Keratinocyte (primary cell): Measurements from ENCODE around the gene VRTN. TPM values are rescaled to one million over a fixed set of nuclear protein-coding genes. Genes with fewer than 3 reads are reported as not detected.

Experiments used
- DNase-seq: peaks from one replicate; pipeline ENCODE4 v3.0.0-alpha.2; 2011; ENCODE audit warnings: low read depth, missing footprints, low spot score
- FAIRE-seq: peaks from 2 replicates; lab custom pipeline; 2011; peaks lifted over from hg19 to GRCh38; lab: Jason Lieb, UNC
- H2AFZ ChIP-seq: 2 replicates; pipeline ENCODE4 v1.6.0; 2012; ENCODE audit warnings: low read length, control low read depth, inconsistent platforms; ENCODE audit not compliant: control insufficient read depth
- H3K27ac ChIP-seq: 2 replicates; pipeline ENCODE4 v1.5.1; 2011; ENCODE audit warnings: low read length; ENCODE audit not compliant: control insufficient read depth, insufficient read depth
- H3K27me3 ChIP-seq: 3 replicates; pipeline ENCODE4 v1.6.0; 2011; ENCODE audit warnings: low read length; ENCODE audit not compliant: control insufficient read depth, insufficient read depth; ENCODE audit errors: extremely low read depth
- H3K36me3 ChIP-seq, 2 experiments: 2 replicates in 1 of 2; 3 replicates in 1 of 2; pipeline ENCODE4 v1.5.1; 2011; ENCODE audit warnings: low read length in 2 of 2, mild to moderate bottlenecking in 1 of 2; ENCODE audit not compliant: control insufficient read depth in 2 of 2, insufficient read depth in 2 of 2; ENCODE audit errors: extremely low read depth in 1 of 2
- H3K4me1 ChIP-seq: 3 replicates; pipeline ENCODE4 v1.5.1; 2011; ENCODE audit warnings: low read length; ENCODE audit not compliant: control insufficient read depth, insufficient read depth; ENCODE audit errors: extremely low read depth
- H3K4me2 ChIP-seq: 3 replicates; pipeline ENCODE4 v1.6.0; 2011; ENCODE audit warnings: low read depth, low read length; ENCODE audit not compliant: control insufficient read depth, insufficient read depth; ENCODE audit errors: extremely low read depth
- H3K4me3 ChIP-seq, 3 experiments: fragments of 200-600 bp in 1 of 3; sonication (generic) in 1 of 3; 2 replicates in 2 of 3; 3 replicates in 1 of 3; pipeline ENCODE4 v1.5.1; 2011 to 2016; ENCODE audit warnings: low read length in 3 of 3, mild to moderate bottlenecking in 3 of 3, control low read depth in 2 of 3, inconsistent platforms in 1 of 3, low read depth in 1 of 3, mixed read lengths in 1 of 3, mixed run types in 1 of 3, moderate library complexity in 1 of 3; ENCODE audit not compliant: control insufficient read depth in 2 of 3, insufficient read depth in 2 of 3; ENCODE audit errors: extremely low read depth in 1 of 3
- H3K79me2 ChIP-seq: 2 replicates; pipeline ENCODE4 v1.6.0; 2012; ENCODE audit warnings: low read length; ENCODE audit not compliant: control insufficient read depth, insufficient read depth
- H3K9ac ChIP-seq: 3 replicates; pipeline ENCODE4 v1.6.0; 2011; ENCODE audit warnings: low read length; ENCODE audit not compliant: control insufficient read depth, insufficient read depth; ENCODE audit errors: extremely low read depth
- H3K9me1 ChIP-seq: 3 replicates; pipeline ENCODE4 v1.6.0; 2011; ENCODE audit warnings: low read length; ENCODE audit not compliant: control insufficient read depth, insufficient read depth; ENCODE audit errors: extremely low read depth
- H3K9me3 ChIP-seq: 2 replicates; pipeline ENCODE4 v1.5.1; 2012; ENCODE audit warnings: low read depth, low read length; ENCODE audit not compliant: control insufficient read depth
- H4K20me1 ChIP-seq: 3 replicates; pipeline ENCODE4 v1.6.0; 2011; ENCODE audit warnings: low read length; ENCODE audit not compliant: control insufficient read depth, insufficient read depth; ENCODE audit errors: extremely low read depth
- CTCF ChIP-seq, 3 experiments: IDR thresholded peaks in 1 of 3; conservative IDR thresholded peaks in 1 of 3; optimal IDR thresholded peaks in 1 of 3; 2 replicates in 2 of 3; 3 replicates in 1 of 3; pipeline versions ENCODE3 to v1.5.1; 2011; ENCODE audit warnings: low read length in 3 of 3, mild to moderate bottlenecking in 3 of 3, moderate library complexity in 2 of 3, control low read depth in 1 of 3, inconsistent platforms in 1 of 3; ENCODE audit not compliant: insufficient read depth in 2 of 3; ENCODE audit errors: extremely low read depth in 1 of 3
- EZH2 ChIP-seq: IDR thresholded peaks from one replicate; pipeline ENCODE4 v1.6.1; 2012; ENCODE audit warnings: inconsistent platforms, mild to moderate bottlenecking, low read length, moderate library complexity
- dilution Hi-C: fragments of 300-500 bp; cut with MboI; formaldehyde crosslinking; loops from one replicate; pipeline ENCODE4 v1.7.0; 2020; ENCODE audit warnings: low sequenced_read_pairs; ENCODE audit not compliant: extremely low pct_ligation_motif_present
- polyA plus RNA-seq, 5 experiments: library from polyadenylated mRNA; depleted of rRNA in 3 of 5; stranded (reverse) in 3 of 5; stranded (forward) in 1 of 5; unstranded in 1 of 5; fragments of >200 nt; gene quantifications; 1 replicate in 1 of 5; 2 replicates in 3 of 5; 3 replicates in 1 of 5; pipeline versions ENCODE4 v1.2.1 to v1.2.3, GENCODE V29; 2011 to 2012; ENCODE audit warnings: missing spikeins in 2 of 5, low read depth in 1 of 5, low replicate concordance in 1 of 5

The VRTN gene
- polyA plus RNA-seq, 1 donor (not counting 4 experiments of a cell fraction or from before 2014, with no cell fraction given), result not detected

- H2AFZ ChIP-seq, result no peak overlapping the region
- H3K4me3 ChIP-seq, result no peak overlapping the region
- DNase-seq, result no peak
- no peak overlapping the region for H3K27ac ChIP-seq
- H3K79me2 ChIP-seq, result no peaks in the 10 kb centered on the region
- H3K9ac ChIP-seq, result no peak overlapping the region
- FAIRE-seq, result no peak
- H3K36me3 ChIP-seq, result no peaks in the 10 kb centered on the region
- no peaks in the 10 kb centered on the region for H3K4me1 ChIP-seq
- no peaks in the 10 kb centered on the region for H4K20me1 ChIP-seq
- H3K4me2 ChIP-seq, result no peak overlapping the region
- H3K9me1 ChIP-seq, result no peaks in the 10 kb centered on the region
- H3K27me3 ChIP-seq, result no peaks in the 10 kb centered on the region
- TF ChIP-seq EZH2, result no peak
- TF ChIP-seq CTCF (optimal IDR thresholded peaks at IDR 0.05 in 1 of 3, IDR thresholded peaks at IDR 0.05 in 1 of 3, conservative IDR thresholded peaks at IDR 0.05 in 1 of 3; ENCODE audit: extremely low read depth in 1 of 3, insufficient read depth in 2 of 3, low read length in 3 of 3), result no peak
- H3K9me3 ChIP-seq, result no peaks in the 10 kb centered on the region
- dilution Hi-C loops, result no loop called here
These were observed 29.9 kb downstream of the VRTN start for GRCh38 chr14:74377976-74378690.

- Histone ChIP-seq H3K36me3 (no peaks in the 10 kb centered on the region), H4K20me1 (no peaks in the 10 kb centered on the region), H2AFZ (no peak overlapping the region), H3K9me3 (no peaks in the 10 kb centered on the region), H3K4me1 (no peaks in the 10 kb centered on the region), H3K79me2 (no peaks in the 10 kb centered on the region), H3K9me1 (no peaks in the 10 kb centered on the region), H3K27ac (no peak overlapping the region), H3K27me3 (no peaks in the 10 kb centered on the region), H3K9ac (no peak overlapping the region), H3K4me2 (no peak overlapping the region), H3K4me3 (no peak overlapping the region)
- FAIRE-seq (no peak), DNase-seq (no peak)
- TF ChIP-seq EZH2 (no peak), CTCF (optimal IDR thresholded peaks at IDR 0.05 in 1 of 3, IDR thresholded peaks at IDR 0.05 in 1 of 3, conservative IDR thresholded peaks at IDR 0.05 in 1 of 3; ENCODE audit: extremely low read depth in 1 of 3, insufficient read depth in 2 of 3, low read length in 3 of 3) (no peak)
- dilution Hi-C loops, result no loop called here
These were observed 31.9 kb downstream of the VRTN start for GRCh38 chr14:74380172-74380571.
